Thyroid gland (tissue), 4 donors: Measurements from ENCODE around the gene ZNF543.

Source experiments
- POLR2A ChIP-seq, 2 donors: fragments of 450-650 bp; IDR thresholded peaks; one replicate each; pipeline ENCODE4 v1.6.1; 2017; ENCODE audit warnings: antibody characterized with exemption in 2 of 2, mild to moderate bottlenecking in 2 of 2, moderate library complexity in 1 of 2
- TF ChIP-seq, protein P1 (sequence below), 6 experiments: fragments of 200-600 bp in 3 of 6; fragments of 450-650 bp in 3 of 6; sonication (generic) in 3 of 6; IDR thresholded peaks; one replicate each; pipeline ENCODE4 v1.5.1; 2016 to 2019; ENCODE audit warnings: antibody characterized with exemption in 6 of 6, mild to moderate bottlenecking in 2 of 6, inconsistent platforms in 1 of 6, moderate library complexity in 1 of 6

- TF ChIP-seq, protein P1, sequence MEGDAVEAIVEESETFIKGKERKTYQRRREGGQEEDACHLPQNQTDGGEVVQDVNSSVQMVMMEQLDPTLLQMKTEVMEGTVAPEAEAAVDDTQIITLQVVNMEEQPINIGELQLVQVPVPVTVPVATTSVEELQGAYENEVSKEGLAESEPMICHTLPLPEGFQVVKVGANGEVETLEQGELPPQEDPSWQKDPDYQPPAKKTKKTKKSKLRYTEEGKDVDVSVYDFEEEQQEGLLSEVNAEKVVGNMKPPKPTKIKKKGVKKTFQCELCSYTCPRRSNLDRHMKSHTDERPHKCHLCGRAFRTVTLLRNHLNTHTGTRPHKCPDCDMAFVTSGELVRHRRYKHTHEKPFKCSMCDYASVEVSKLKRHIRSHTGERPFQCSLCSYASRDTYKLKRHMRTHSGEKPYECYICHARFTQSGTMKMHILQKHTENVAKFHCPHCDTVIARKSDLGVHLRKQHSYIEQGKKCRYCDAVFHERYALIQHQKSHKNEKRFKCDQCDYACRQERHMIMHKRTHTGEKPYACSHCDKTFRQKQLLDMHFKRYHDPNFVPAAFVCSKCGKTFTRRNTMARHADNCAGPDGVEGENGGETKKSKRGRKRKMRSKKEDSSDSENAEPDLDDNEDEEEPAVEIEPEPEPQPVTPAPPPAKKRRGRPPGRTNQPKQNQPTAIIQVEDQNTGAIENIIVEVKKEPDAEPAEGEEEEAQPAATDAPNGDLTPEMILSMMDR (IDR thresholded peaks at IDR 0.05) = no peak
- TF ChIP-seq POLR2A (IDR thresholded peaks at IDR 0.05) = no peak
These were observed 448 bp upstream of the ZNF543 start for GRCh38 chr19:57319869-57320179.
